ENCODE data around the gene SLC16A3.

GRCh38 chr17:82240506-82241182 lies 11.8 kb downstream of the SLC16A3 start:
- TF ChIP-seq POLR2AphosphoS5 (IDR thresholded peaks at IDR 0.05) (no peak), CTCF (IDR thresholded peaks at IDR 0.05) (no peak), POLR2A (IDR thresholded peaks at IDR 0.05) (no peak)

Measured in stomach (tissue), 4 donors.